HepG2 (cell line): Measurements from ENCODE around the gene UEVLD. TPM values are rescaled to one million over a fixed set of nuclear protein-coding genes. Genes with fewer than 3 reads are reported as not detected.

Experiments
- ATAC-seq: fragments of 200-7000 bp; cut with Tn5 transposase; 3 replicates; pipeline ENCODE4 v1.9.1; 2020; ENCODE audit warnings: mild to moderate bottlenecking, moderate library complexity
- BruUV-seq: library from RNA; stranded (reverse); fragments of 400-500 nt; replicated peaks from 2 replicates; lab custom pipeline; 2021; lab: Mats Ljungman, UMichigan
- CTCF ChIA-PET: fragments of 300-600 bp; formaldehyde crosslinking; extraction: SDS; loops from one replicate; lab custom pipeline; 2021; ENCODE audit warnings: low total read pairs, inconsistent platforms, low intra/inter-chr PET ratio; lab: Yijun Ruan, JAX
- POLR2A ChIA-PET: fragments of 350-600 bp; sonication (Branson Sonifier 250); formaldehyde crosslinking; loops from one replicate; lab custom pipeline; 2020; ENCODE audit warnings: antibody characterized with exemption, inconsistent platforms; lab: Yijun Ruan, JAX
- DNase-seq: peaks from one replicate; pipeline ENCODE4 v3.0.0-alpha.2; 2015; ENCODE audit warnings: low spot score
- FAIRE-seq: peaks from 3 replicates; lab custom pipeline; 2011; peaks lifted over from hg19 to GRCh38; lab: Jason Lieb, UNC
- H2AFZ ChIP-seq: one replicate; pipeline ENCODE4 v1.6.1; 2011; ENCODE audit warnings: low read length, inconsistent platforms
- H3K27ac ChIP-seq: fragments of 300-600 bp; 3 replicates; pipeline ENCODE4 v1.8.0; 2011; ENCODE audit warnings: mixed run types, mild to moderate bottlenecking, mixed read lengths, low read length, inconsistent platforms; ENCODE audit not compliant: insufficient read depth; ENCODE audit errors: extremely low read length
- H3K27me3 ChIP-seq, 2 experiments: fragments of 200-600 bp in 1 of 2; 2 replicates in 1 of 2; 3 replicates in 1 of 2; pipeline versions ENCODE4 v1.6.0 to v1.8.0; 2011; ENCODE audit warnings: low read length in 2 of 2, mild to moderate bottlenecking in 2 of 2, moderate library complexity in 2 of 2, inconsistent platforms in 1 of 2; ENCODE audit not compliant: insufficient read depth in 2 of 2, control insufficient read depth in 1 of 2
- H3K36me3 ChIP-seq, 2 experiments: fragments of 200-600 bp in 1 of 2; replicated peaks in 1 of 2; 2 replicates in 1 of 2; 3 replicates in 1 of 2; pipeline versions ENCODE4 v1.5.1 to v1.8.0; 2011; ENCODE audit warnings: low read length in 2 of 2, inconsistent platforms in 1 of 2; ENCODE audit not compliant: insufficient read depth in 2 of 2, control insufficient read depth in 1 of 2
- H3K4me1 ChIP-seq: 2 replicates; pipeline ENCODE4 v1.5.1; 2012; ENCODE audit warnings: low read length, inconsistent platforms; ENCODE audit not compliant: insufficient read depth
- H3K4me2 ChIP-seq: 2 replicates; pipeline ENCODE4 v1.6.0; 2011; ENCODE audit warnings: low read depth, low read length, inconsistent platforms
- H3K4me3 ChIP-seq, 3 experiments: fragments of 200-600 bp in 1 of 3; sonication (generic), shearing (Covaris generic) in 1 of 3; replicated peaks in 1 of 3; 2 replicates each; pipeline ENCODE4 v1.5.1; 2011 to 2016; ENCODE audit warnings: low read length in 3 of 3, inconsistent platforms in 2 of 3, low read depth in 2 of 3, mild to moderate bottlenecking in 2 of 3, control low read depth in 1 of 3, mixed read lengths in 1 of 3; ENCODE audit not compliant: insufficient read depth in 1 of 3
- H3K79me2 ChIP-seq: one replicate; pipeline ENCODE4 v1.6.1; 2011; ENCODE audit warnings: low read length, inconsistent platforms; ENCODE audit not compliant: insufficient read depth
- H3K9ac ChIP-seq: 2 replicates; pipeline ENCODE4 v1.6.0; 2011; ENCODE audit warnings: mild to moderate bottlenecking, low read depth, low read length, inconsistent platforms; ENCODE audit not compliant: insufficient read depth
- H3K9me3 ChIP-seq: 2 replicates; pipeline ENCODE4 v1.5.1; 2012; ENCODE audit warnings: mild to moderate bottlenecking, low read length
- H4K20me1 ChIP-seq: 2 replicates; pipeline ENCODE4 v1.6.0; 2011; ENCODE audit warnings: inconsistent platforms, mild to moderate bottlenecking, low read length, moderate library complexity; ENCODE audit not compliant: insufficient read depth
- FLYWCH1 ChIP-seq: sonication (generic); formaldehyde crosslinking; IDR thresholded peaks from 2 replicates; pipeline ENCODE4 v1.8.1; 2023; ENCODE audit warnings: mild to moderate bottlenecking, missing genetic modification reagents
- HDAC6 ChIP-seq: fragments of 200-600 bp; sonication (generic); IDR thresholded peaks from 2 replicates; pipeline ENCODE4 v1.7.0; 2017; ENCODE audit warnings: mild to moderate bottlenecking, antibody characterized with exemption, low read length, low read depth
- IKZF1 ChIP-seq: fragments of 450-650 bp; IDR thresholded peaks from 2 replicates; pipeline ENCODE4 v1.7.1; 2016
- MAX ChIP-seq: IDR thresholded peaks from 2 replicates; pipeline ENCODE4 v1.6.1; 2012; ENCODE audit warnings: inconsistent platforms
- NFE2L1 ChIP-seq: sonication (generic); formaldehyde crosslinking; IDR thresholded peaks from 2 replicates; pipeline ENCODE4 v1.4.0; 2020; ENCODE audit warnings: missing genetic modification reagents, mild to moderate bottlenecking, borderline replicate concordance
- REL ChIP-seq: sonication (generic); formaldehyde crosslinking; conservative IDR thresholded peaks from 2 replicates; pipeline ENCODE4 v1.8.0; 2022; ENCODE audit warnings: mild to moderate bottlenecking, missing genetic modification reagents, moderate library complexity
- RXRB ChIP-seq: IDR thresholded peaks from 2 replicates; pipeline ENCODE4 v1.6.1; 2016; ENCODE audit warnings: borderline replicate concordance, missing genetic modification reagents, missing compliant biosample characterization
- SMC3 ChIP-seq: IDR thresholded peaks from 2 replicates; pipeline ENCODE4 v1.6.1; 2011; ENCODE audit warnings: low read length, improper control_type of control experiment
- ZBTB39 ChIP-seq: sonication (generic); formaldehyde crosslinking; IDR thresholded peaks from 2 replicates; pipeline ENCODE4 v1.5.0; 2020; ENCODE audit warnings: missing genetic modification reagents
- ZNF225 ChIP-seq: sonication (generic); formaldehyde crosslinking; IDR thresholded peaks from 2 replicates; pipeline ENCODE4 v1.4.0; 2020; ENCODE audit warnings: mild to moderate bottlenecking, missing genetic modification reagents
- ZNF235 ChIP-seq: sonication (generic); formaldehyde crosslinking; IDR thresholded peaks from 2 replicates; pipeline ENCODE4 v1.8.1; 2023; ENCODE audit warnings: mild to moderate bottlenecking, missing genetic modification reagents, borderline replicate concordance
- ZNF362 ChIP-seq: sonication (generic); formaldehyde crosslinking; IDR thresholded peaks from 2 replicates; pipeline ENCODE4 v1.4.0; 2020; ENCODE audit warnings: missing genetic modification reagents, mild to moderate bottlenecking, borderline replicate concordance
- ZNF570 ChIP-seq: sonication (generic); formaldehyde crosslinking; IDR thresholded peaks from 2 replicates; pipeline ENCODE4 v1.4.0; 2020; ENCODE audit warnings: mild to moderate bottlenecking, missing genetic modification reagents, borderline replicate concordance
- ZNF746 ChIP-seq: sonication (generic); formaldehyde crosslinking; IDR thresholded peaks from 2 replicates; pipeline ENCODE4 v1.8.0; 2022; ENCODE audit warnings: mild to moderate bottlenecking, missing genetic modification reagents
- WGBS: methylation state at CpG from one replicate; pipeline ENCODE4 v1.1.6; 2017; ENCODE audit warnings: low lambda C conversion rate; 5-methylcytosine and 5-hydroxymethylcytosine counted together
- in situ Hi-C: cut with HindIII; loops from 2 replicates; pipeline ENCODE4 v1.10.0; 2017; ENCODE audit warnings: low pct_unique_long_range_greater_than_20kb; ENCODE audit not compliant: extremely low pct_ligation_motif_present
- intact Hi-C: fragments of 100-400 bp; cut with micrococcal nuclease; formaldehyde crosslinking; loops from one replicate; pipeline ENCODE4 v1.10.0; 2022; ENCODE audit not compliant: unreplicated experiment
- polyA plus RNA-seq, 8 experiments: library from polyadenylated mRNA; depleted of rRNA in 3 of 8; stranded (reverse) in 7 of 8; unstranded in 1 of 8; fragments of >200 nt; fragmentation: Illumina TruSeq in 4 of 8; extraction: Trizol in 4 of 8; gene quantifications; 2 replicates each; pipeline versions ENCODE4 v1.2.1 to v1.2.3, GENCODE V29; 2011 to 2016; ENCODE audit warnings: low read depth in 4 of 8, missing spikeins in 1 of 8, mixed read lengths in 1 of 8; ENCODE audit not compliant: insufficient read depth in 1 of 8
- total RNA-seq, 5 experiments: library from RNA; depleted of rRNA; stranded (reverse); fragments of >200 nt; fragmentation: Illumina TruSeq; extraction: Trizol; gene quantifications; 2 replicates each; pipeline ENCODE4 v1.2.3, GENCODE V29; 2016; ENCODE audit warnings: low read depth in 1 of 5
- TF ChIP-seq, protein P1 (sequence below): sonication (generic); formaldehyde crosslinking; conservative IDR thresholded peaks from 2 replicates; pipeline ENCODE4 v1.5.0; 2020; ENCODE audit warnings: missing genetic modification reagents

The UEVLD gene
- total and polyA plus RNA-seq, 2 of the 13 experiments (the other 11 are each of a cell fraction or from before 2014, with no cell fraction given): 5.7 to 13.7 TPM

DNA sequence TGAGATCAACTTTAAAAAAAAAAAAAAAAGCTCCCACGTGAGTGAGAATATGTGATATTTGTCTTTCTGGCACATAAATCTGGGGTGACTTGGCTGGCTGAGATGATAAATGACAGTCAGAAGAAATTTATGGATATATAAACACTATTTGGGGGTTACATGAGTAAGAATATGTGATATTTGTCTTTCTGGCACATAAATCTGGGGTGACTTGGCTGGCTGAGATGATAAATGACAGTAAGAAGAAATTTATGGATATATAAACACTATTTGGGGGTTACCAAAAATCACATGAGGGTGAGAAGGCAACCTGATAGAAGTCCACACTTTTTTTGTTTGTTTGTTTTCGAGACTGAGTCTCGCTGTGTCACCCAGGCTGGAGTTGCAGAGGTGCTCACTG lies 55.2 kb downstream of the UEVLD start:
- CTCF ChIA-PET: no interaction called here
- H3K9ac ChIP-seq: no peak overlapping the region

More for the DNA sequence above, 55.2 kb downstream of the UEVLD start:
- Histone ChIP-seq H3K27me3 (no peaks in the 10 kb centered on the region), H3K27ac (no peak overlapping the region), H3K9me3 (no peaks in the 10 kb centered on the region), H4K20me1 (no peaks in the 10 kb centered on the region), H2AFZ (no peak overlapping the region), H3K36me3 (0 out of 5 replicates have a peak, but pooled peaks cover 0 to 9% of the 10 kb centered on the region in 2 experiments), H3K4me1 (peaks cover 22% of the 10 kb centered on the region), H3K79me2 (no peaks in the 10 kb centered on the region), H3K4me3 (no peak overlapping the region), H3K4me2 (no peak overlapping the region)
- intact Hi-C loops: no loop called here
- DNase-seq (no peak), ATAC-seq (no peak), FAIRE-seq (no peak)
- in situ Hi-C loops: no loop called here
- TF ChIP-seq ZNF362 (CRISPR knock-in tag): no peak
- no peak for TF ChIP-seq NFE2L1 (CRISPR knock-in tag)
- TF ChIP-seq ZNF225 (CRISPR knock-in tag): no peak
- TF ChIP-seq IKZF1: no peak
- no peak for TF ChIP-seq ZNF570 (CRISPR knock-in tag)
- TF ChIP-seq HDAC6: no peak
- no peak for TF ChIP-seq ZNF746
- no peak for TF ChIP-seq SMC3
- TF ChIP-seq RXRB (CRISPR knock-in tag): no peak
- no peak for TF ChIP-seq FLYWCH1 (CRISPR knock-in tag)
- TF ChIP-seq ZBTB39: no peak
- no peak for TF ChIP-seq REL (CRISPR knock-in tag)
- TF ChIP-seq, protein P1, sequence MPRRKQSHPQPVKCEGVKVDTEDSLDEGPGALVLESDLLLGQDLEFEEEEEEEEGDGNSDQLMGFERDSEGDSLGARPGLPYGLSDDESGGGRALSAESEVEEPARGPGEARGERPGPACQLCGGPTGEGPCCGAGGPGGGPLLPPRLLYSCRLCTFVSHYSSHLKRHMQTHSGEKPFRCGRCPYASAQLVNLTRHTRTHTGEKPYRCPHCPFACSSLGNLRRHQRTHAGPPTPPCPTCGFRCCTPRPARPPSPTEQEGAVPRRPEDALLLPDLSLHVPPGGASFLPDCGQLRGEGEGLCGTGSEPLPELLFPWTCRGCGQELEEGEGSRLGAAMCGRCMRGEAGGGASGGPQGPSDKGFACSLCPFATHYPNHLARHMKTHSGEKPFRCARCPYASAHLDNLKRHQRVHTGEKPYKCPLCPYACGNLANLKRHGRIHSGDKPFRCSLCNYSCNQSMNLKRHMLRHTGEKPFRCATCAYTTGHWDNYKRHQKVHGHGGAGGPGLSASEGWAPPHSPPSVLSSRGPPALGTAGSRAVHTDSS: no peak
- TF ChIP-seq ZNF235 (CRISPR knock-in tag): no peak
- TF ChIP-seq MAX: no peak
- BruUV-seq: no TSS peak
- POLR2A ChIA-PET: no interaction called here
- WGBS: 98% methylated on average over 3 of the region's 3 CpGs
